NCI-H2196 treated with DMSO at 0.1 percent for 48 hours (cell line): ENCODE data around the gene PHC2.
"Not testable (repeated sequence)": the region's sequence is repeated elsewhere in the genome, so short reads cannot be mapped to it uniquely, and the experiment has no call there.

Experiments
- DNase-seq: peaks from one replicate; lab custom pipeline; 2025; ENCODE audit not compliant: unreplicated experiment; lab: John Stamatoyannopoulos, UW

The PHC2 gene

GRCh38 chr1:33319186-33319948 is 111.5 kb downstream of the PHC2 start:
- DNase-seq, result no peak

- no peak for DNase-seq
Measured at GRCh38 chr1:33317946-33318345, 112.9 kb downstream of the PHC2 start.

GRCh38 chr1:33317354-33317753 is 113.5 kb downstream of the PHC2 start:
- DNase-seq, result no peak

- DNase-seq, result no peak
Measured at GRCh38 chr1:33316601-33317000, 114.3 kb downstream of the PHC2 start.

GRCh38 chr1:33314416-33314815 is 116.5 kb downstream of the PHC2 start:
- no peak for DNase-seq

GRCh38 chr1:33312413-33312749 is 118.5 kb downstream of the PHC2 start:
- no peak for DNase-seq

GRCh38 chr1:33311706-33312412 is 119.0 kb downstream of the PHC2 start:
- no peak for DNase-seq

GRCh38 chr1:33310702-33311101 is 120.2 kb downstream of the PHC2 start:
- no peak for DNase-seq

- DNase-seq, result not testable (repeated sequence)
Measured at GRCh38 chr1:33309351-33309750, 121.5 kb downstream of the PHC2 start.

- DNase-seq, result no peak
Measured at GRCh38 chr1:33307494-33307864, 123.4 kb downstream of the PHC2 start.

- no peak for DNase-seq
Measured at GRCh38 chr1:33306653-33307493, 124.0 kb downstream of the PHC2 start.

GRCh38 chr1:33305816-33306652 is 124.9 kb downstream of the PHC2 start:
- no peak for DNase-seq

GRCh38 chr1:33305016-33305415 is 125.9 kb downstream of the PHC2 start:
- DNase-seq, result no peak

GRCh38 chr1:33302325-33302724 is 128.6 kb downstream of the PHC2 start:
- no peak for DNase-seq

GRCh38 chr1:33301273-33301984 is 129.5 kb downstream of the PHC2 start:
- no peak for DNase-seq

- no peak for DNase-seq
Measured at GRCh38 chr1:33300673-33301072, 130.2 kb downstream of the PHC2 start.

GRCh38 chr1:33299461-33300155 is 131.3 kb downstream of the PHC2 start:
- DNase-seq, result no peak

GRCh38 chr1:33298623-33299277 is 132.1 kb downstream of the PHC2 start:
- peak; percentile 54 for DNase-seq
